NB4 (cell line): ENCODE measurements around the gene DEF6.

ENCODE experiments used
- DNase-seq: peaks from one replicate; pipeline ENCODE4 v3.0.0; 2010; ENCODE audit warnings: low read depth
- H3K4me3 ChIP-seq: one replicate; pipeline ENCODE4 v1.5.1; 2011; ENCODE audit warnings: mild to moderate bottlenecking, low read depth, low read length, moderate library complexity
- MYC ChIP-seq: IDR thresholded peaks from 2 replicates; pipeline ENCODE4 v1.6.1; 2011; ENCODE audit warnings: low read depth, low read length
- POLR2A ChIP-seq: IDR thresholded peaks from 2 replicates; pipeline ENCODE4 v1.6.1; 2011; ENCODE audit warnings: mild to moderate bottlenecking; ENCODE audit not compliant: insufficient read length; ENCODE audit errors: extremely low read depth
- TF ChIP-seq, protein P1 (sequence below): IDR thresholded peaks from 2 replicates; pipeline ENCODE4 v1.6.1; 2011; ENCODE audit warnings: low read depth, low read length
- TF ChIP-seq, protein P2 (sequence below): IDR thresholded peaks from one replicate; pipeline ENCODE4 v1.5.1; 2012; ENCODE audit warnings: low read depth, low read length

DEF6 gene

DNA sequence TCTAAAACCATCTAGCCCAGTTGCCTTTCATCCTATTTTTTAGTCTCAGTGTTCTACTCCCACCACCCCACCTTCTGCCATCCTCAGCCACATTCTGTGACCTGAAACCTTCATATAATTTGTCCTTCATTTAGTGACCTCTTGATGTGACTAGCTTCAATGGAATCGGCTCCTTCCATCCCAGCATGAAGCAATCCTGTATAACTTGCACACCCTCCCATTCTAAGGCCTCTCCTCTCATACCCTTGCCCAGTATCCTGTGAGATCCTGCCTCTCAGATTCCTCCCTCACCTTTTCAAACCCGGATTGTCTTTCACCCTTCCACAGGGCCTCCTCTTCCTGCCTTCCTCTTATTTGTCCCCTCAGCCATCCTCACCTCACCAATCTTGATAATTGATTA is 35.0 kb upstream of the DEF6 start:
- no peak for DNase-seq
- TF ChIP-seq, protein P1, sequence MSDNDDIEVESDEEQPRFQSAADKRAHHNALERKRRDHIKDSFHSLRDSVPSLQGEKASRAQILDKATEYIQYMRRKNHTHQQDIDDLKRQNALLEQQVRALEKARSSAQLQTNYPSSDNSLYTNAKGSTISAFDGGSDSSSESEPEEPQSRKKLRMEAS = no peak
- TF ChIP-seq POLR2A (no peak), MYC (no peak)
- TF ChIP-seq, protein P2, sequence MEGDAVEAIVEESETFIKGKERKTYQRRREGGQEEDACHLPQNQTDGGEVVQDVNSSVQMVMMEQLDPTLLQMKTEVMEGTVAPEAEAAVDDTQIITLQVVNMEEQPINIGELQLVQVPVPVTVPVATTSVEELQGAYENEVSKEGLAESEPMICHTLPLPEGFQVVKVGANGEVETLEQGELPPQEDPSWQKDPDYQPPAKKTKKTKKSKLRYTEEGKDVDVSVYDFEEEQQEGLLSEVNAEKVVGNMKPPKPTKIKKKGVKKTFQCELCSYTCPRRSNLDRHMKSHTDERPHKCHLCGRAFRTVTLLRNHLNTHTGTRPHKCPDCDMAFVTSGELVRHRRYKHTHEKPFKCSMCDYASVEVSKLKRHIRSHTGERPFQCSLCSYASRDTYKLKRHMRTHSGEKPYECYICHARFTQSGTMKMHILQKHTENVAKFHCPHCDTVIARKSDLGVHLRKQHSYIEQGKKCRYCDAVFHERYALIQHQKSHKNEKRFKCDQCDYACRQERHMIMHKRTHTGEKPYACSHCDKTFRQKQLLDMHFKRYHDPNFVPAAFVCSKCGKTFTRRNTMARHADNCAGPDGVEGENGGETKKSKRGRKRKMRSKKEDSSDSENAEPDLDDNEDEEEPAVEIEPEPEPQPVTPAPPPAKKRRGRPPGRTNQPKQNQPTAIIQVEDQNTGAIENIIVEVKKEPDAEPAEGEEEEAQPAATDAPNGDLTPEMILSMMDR = no peak
- no peak overlapping the region for H3K4me3 ChIP-seq

DNA sequence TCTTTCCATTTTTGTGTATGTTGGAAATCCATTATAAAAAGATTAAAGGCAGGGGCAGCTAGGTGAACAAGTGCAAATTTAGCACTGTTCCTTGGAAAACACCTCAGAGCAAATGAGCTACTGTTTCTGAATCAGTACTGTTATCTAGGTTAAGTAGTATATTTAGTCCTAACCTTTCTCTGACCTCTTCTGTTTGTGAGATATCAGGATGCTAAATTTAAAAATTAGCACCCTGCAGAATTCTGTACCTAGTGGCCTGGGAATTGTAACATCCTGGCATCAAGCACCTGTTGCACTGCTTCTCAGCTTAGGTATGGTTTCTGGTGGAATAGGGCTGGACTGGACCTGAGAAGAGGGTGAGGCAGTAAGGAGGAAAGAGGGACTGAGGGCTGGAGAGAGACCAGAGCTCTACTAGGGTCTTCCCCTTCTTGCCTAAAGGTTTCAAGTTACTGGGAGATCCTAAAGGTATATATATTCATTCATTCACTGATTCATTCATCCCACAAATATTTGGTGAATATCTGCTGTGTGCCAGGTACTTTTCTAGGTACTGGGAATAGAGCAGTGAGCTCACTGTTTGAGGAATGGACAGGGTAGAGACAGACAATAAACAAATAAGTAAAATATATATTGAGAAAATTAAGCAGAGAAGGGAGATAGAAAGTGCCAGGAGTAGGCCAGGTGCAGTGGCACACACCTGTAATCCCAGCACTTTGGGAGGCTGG is 32.9 kb upstream of the DEF6 start:
- no peak for DNase-seq
- no peak for TF ChIP-seq MYC
- no peak for TF ChIP-seq POLR2A
- TF ChIP-seq, protein P2 = no peak
- TF ChIP-seq, protein P1 = no peak
- H3K4me3 ChIP-seq = no peak overlapping the region

DNA sequence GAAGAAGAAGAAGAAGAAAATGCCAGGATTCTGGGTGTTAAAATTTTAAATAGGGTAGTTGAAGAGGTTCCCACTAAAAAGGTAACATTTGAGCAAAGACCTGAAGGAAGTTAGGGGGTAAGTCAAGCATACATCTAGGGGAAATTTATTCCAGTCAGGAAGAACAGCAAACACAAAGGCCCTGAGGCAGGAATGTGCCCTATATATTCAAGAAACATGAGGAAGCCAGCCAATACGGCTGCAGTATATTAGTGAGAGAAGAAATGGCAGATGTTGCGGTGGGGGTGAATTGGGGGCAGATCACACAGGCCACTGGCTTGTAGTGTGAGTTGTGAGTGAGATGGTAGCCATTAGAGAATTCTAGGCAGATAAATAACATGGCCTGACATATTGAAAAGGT is 32.1 kb upstream of the DEF6 start:
- TF ChIP-seq, protein P1 = no peak
- TF ChIP-seq MYC (no peak), POLR2A (no peak)
- TF ChIP-seq, protein P2 = no peak
- H3K4me3 ChIP-seq = no peak overlapping the region
- DNase-seq = no peak

DNA sequence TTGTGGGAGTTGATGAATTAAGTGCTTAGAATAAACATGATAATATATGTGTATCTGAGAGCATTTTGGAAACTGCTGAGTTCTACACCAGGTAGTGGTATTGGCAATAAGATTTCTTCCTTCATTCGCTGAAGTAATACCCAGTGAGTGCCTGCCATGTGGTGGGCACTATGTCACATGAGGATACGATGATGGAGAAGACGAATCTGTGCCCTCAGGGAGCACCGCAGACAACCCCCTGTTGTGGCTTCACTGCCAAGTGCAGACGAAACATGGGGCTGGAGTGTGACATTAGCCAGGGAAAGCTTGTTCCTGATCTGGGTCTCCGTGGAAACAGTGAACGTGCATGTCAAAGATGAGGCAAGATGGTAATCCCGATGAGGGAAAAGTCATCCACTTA is 30.2 kb upstream of the DEF6 start:
- TF ChIP-seq POLR2A (no peak), MYC (no peak)
- TF ChIP-seq, protein P1 = no peak
- TF ChIP-seq, protein P2 = no peak
- H3K4me3 ChIP-seq = no peak overlapping the region
- DNase-seq = no peak

DNA sequence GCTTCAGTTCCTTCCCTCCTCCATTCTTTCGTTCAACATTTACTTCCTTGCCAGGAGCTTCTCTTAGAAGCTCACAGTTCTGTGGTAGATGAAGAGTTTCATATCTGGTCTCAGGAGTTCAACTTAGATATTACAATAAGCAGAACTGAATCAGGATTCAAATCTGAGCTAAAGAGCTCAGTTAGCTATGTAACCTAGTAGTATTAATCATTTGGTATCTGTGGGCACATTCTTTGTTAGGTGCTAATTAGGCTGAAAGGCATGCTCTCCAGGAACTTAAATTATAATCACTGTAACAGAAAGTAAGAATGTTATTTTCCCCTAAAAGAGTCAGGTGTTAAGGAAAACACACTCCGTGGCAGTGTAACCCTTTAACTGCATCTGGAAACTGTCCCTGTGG is 29.7 kb upstream of the DEF6 start:
- TF ChIP-seq POLR2A (no peak), MYC (no peak)
- TF ChIP-seq, protein P1 = no peak
- TF ChIP-seq, protein P2 = no peak
- H3K4me3 ChIP-seq = no peak overlapping the region
- no peak for DNase-seq
